ENCODE data around the gene ETDA.

Gene ETDA

GRCh38 chrX:135295944-135296305 lies 44.1 kb downstream of the ETDA start:
- Histone ChIP-seq H3K4me3 (replicated peaks; ENCODE audit: insufficient read depth, low read length) (no peak overlapping the region), H3K27ac (replicated peaks) (no peak overlapping the region), H3K27me3 (ENCODE audit: insufficient read depth, poor library complexity, severe bottlenecking) (no peaks in the 10 kb centered on the region)
- no peak for TF ChIP-seq REST (IDR thresholded peaks at IDR 0.05; ENCODE audit: insufficient replicate concordance, low read depth)
- TF ChIP-seq SPI1 (IDR thresholded peaks at IDR 0.05; ENCODE audit: borderline replicate concordance, low read depth): no peak
- no peak for TF ChIP-seq GABPA (IDR thresholded peaks at IDR 0.05; ENCODE audit: low read depth)
- TF ChIP-seq CTCF (IDR thresholded peaks at IDR 0.05; ENCODE audit: insufficient read depth, low read length): no peak
- no peak for TF ChIP-seq POLR2AphosphoS5 (IDR thresholded peaks at IDR 0.05; ENCODE audit: low read depth)
- no peak for DNase-seq (ENCODE audit: low read depth in 1 of 2, low spot score in 1 of 2)

GRCh38 chrX:135302269-135302873 lies 50.5 kb downstream of the ETDA start:
- H3K27ac ChIP-seq (replicated peaks): no peak overlapping the region
- no peak overlapping the region for H3K4me3 ChIP-seq (replicated peaks; ENCODE audit: insufficient read depth, low read length)
- DNase-seq (ENCODE audit: low read depth in 1 of 2, low spot score in 1 of 2): no peak
- TF ChIP-seq SPI1 (IDR thresholded peaks at IDR 0.05; ENCODE audit: borderline replicate concordance, low read depth): no peak
- no peak for TF ChIP-seq REST (IDR thresholded peaks at IDR 0.05; ENCODE audit: insufficient replicate concordance, low read depth)
- TF ChIP-seq GABPA (IDR thresholded peaks at IDR 0.05; ENCODE audit: low read depth): no peak
- H3K27me3 ChIP-seq (ENCODE audit: insufficient read depth, poor library complexity, severe bottlenecking): no peaks in the 10 kb centered on the region

Measured in HL-60 (cell line).